GM18517 (cell line): ENCODE data around the gene MRGPRF.
"Not testable (repeated sequence)": the region's sequence is repeated elsewhere in the genome, so short reads cannot be mapped to it uniquely, and the experiment has no call there.

Experiments used
- ATAC-seq: cut with Tn5 transposase; IDR thresholded peaks from one replicate; pipeline ENCODE4 v1.9.1; 2021; ENCODE audit warnings: mild to moderate bottlenecking, moderate library complexity; ENCODE audit not compliant: unreplicated experiment

The MRGPRF gene

GRCh38 chr11:69004411-69005182 lies 8.4 kb downstream of the MRGPRF start:
- no peak for ATAC-seq

- no peak for ATAC-seq
Observed at GRCh38 chr11:69003866-69004367, 9.1 kb downstream of the MRGPRF start.

- ATAC-seq = no peak
Observed at GRCh38 chr11:69003301-69003865, 9.7 kb downstream of the MRGPRF start.

GRCh38 chr11:69002570-69003231 lies 10.3 kb downstream of the MRGPRF start:
- no peak for ATAC-seq

GRCh38 chr11:69002110-69002569 lies 10.9 kb downstream of the MRGPRF start:
- ATAC-seq = no peak

- no peak for ATAC-seq
Observed at GRCh38 chr11:69001243-69002081, 11.6 kb downstream of the MRGPRF start.

GRCh38 chr11:69000831-69001242 lies 12.2 kb downstream of the MRGPRF start:
- no peak for ATAC-seq

- ATAC-seq = no peak
Observed at GRCh38 chr11:69000391-69000790, 12.7 kb downstream of the MRGPRF start.

- ATAC-seq = not testable (repeated sequence)
Observed at GRCh38 chr11:68999748-69000355, 13.2 kb downstream of the MRGPRF start.

- no peak for ATAC-seq
Observed at GRCh38 chr11:68999093-68999747, 13.8 kb downstream of the MRGPRF start.

GRCh38 chr11:68998390-68998911 lies 14.6 kb downstream of the MRGPRF start:
- no peak for ATAC-seq

GRCh38 chr11:68997995-68998348 lies 15.1 kb downstream of the MRGPRF start:
- ATAC-seq = no peak

GRCh38 chr11:68997124-68997994 lies 15.7 kb downstream of the MRGPRF start:
- no peak for ATAC-seq

- ATAC-seq = no peak
Observed at GRCh38 chr11:68996376-68997123, 16.5 kb downstream of the MRGPRF start.

GRCh38 chr11:68994894-68995285 lies 18.2 kb downstream of the MRGPRF start:
- no peak for ATAC-seq

GRCh38 chr11:68994161-68994893 lies 18.7 kb downstream of the MRGPRF start:
- ATAC-seq = no peak

GRCh38 chr11:68993546-68993945 lies 19.5 kb downstream of the MRGPRF start:
- ATAC-seq = no peak
